Colonic mucosa (tissue), 4 donors: Measurements from ENCODE around the gene BMP2. TPM values are rescaled to one million over a fixed set of nuclear protein-coding genes. Genes with fewer than 3 reads are reported as not detected.

Experiments
- DNase-seq: peaks from one replicate; pipeline ENCODE4 v3.0.0-alpha.2; 2020
- H3K27ac ChIP-seq: fragments of 200-600 bp; one replicate; pipeline ENCODE4 v1.8.0; 2021
- H3K27me3 ChIP-seq: fragments of 200-600 bp; one replicate; pipeline ENCODE4 v1.8.0; 2021
- H3K36me3 ChIP-seq: fragments of 200-600 bp; one replicate; pipeline ENCODE4 v1.8.0; 2021
- H3K4me1 ChIP-seq: fragments of 200-600 bp; one replicate; pipeline ENCODE4 v1.8.0; 2021; ENCODE audit warnings: mild to moderate bottlenecking
- H3K4me3 ChIP-seq: fragments of 200-600 bp; one replicate; pipeline ENCODE4 v1.8.0; 2021
- H3K9ac ChIP-seq, 2 donors: one replicate each; pipeline ENCODE4 v1.7.0; 2013; ENCODE audit warnings: control low read depth in 2 of 2, low read depth in 2 of 2, low read length in 2 of 2
- H3K9me3 ChIP-seq: fragments of 200-600 bp; one replicate; pipeline ENCODE4 v1.8.0; 2021
- intact Hi-C: fragments of 100-400 bp; cut with DNase I; formaldehyde crosslinking; loops from one replicate; pipeline ENCODE4 v1.14.1; 2022
- total RNA-seq, 2 donors: library from RNA; stranded (reverse); fragmentation: NEBNext Ultra II Directional in 1 of 2; extraction: Animal tissue kit (Norgen Biotek cat#: 25700) in 1 of 2; gene quantifications; one replicate each; pipeline ENCODE4 v1.2.1, GENCODE V29; 2021
- TF ChIP-seq, protein P1 (sequence below): fragments of 200-600 bp; IDR thresholded peaks from one replicate; pipeline ENCODE4 v1.8.0; 2022; ENCODE audit warnings: antibody characterized with exemption, mild to moderate bottlenecking
- donor health status: healthy.
- donor health status: DM: no; HTN: no; CAD: no.
- donor health status: DM: no; HTN: no; CAD: no.

BMP2 gene
- total RNA-seq, 2 donors from 2014 or later: 25.3 to 57.3 TPM

DNA sequence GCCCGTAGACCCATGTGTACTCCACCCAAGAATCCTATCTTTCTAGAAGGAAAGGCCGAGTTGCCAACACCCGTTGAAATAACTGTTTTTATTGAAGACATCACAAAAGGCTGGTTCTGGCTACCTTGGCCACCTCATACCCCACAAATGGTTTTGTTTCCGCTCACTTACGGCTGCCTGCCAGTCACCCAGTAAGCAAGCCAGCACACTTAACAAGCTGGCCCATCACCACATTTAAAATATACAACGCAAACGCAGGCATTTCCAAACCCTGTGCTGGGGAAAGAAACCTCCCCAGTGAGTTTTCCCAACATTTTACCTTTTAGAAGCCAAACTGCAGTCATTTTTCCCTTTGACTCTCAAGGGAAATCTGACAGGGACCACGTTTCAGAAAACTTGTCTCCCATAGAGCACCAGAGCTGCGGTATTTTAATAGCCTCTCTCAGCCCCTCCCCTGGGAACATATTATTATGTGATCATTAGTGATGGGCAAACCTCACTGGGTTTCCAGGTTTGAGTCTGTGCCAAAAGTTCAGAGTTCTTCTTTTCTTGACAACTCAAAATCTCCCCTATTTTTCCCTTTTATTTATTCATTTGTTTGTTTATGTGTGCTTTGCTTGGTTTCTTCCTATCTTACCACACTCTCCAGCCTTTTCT is 36.7 kb upstream of the BMP2 start:
- H3K4me3 ChIP-seq: no peak overlapping the region
- H3K27ac ChIP-seq: no peak overlapping the region
- no peaks in the 10 kb centered on the region for H3K9me3 ChIP-seq
- TF ChIP-seq, protein P1, sequence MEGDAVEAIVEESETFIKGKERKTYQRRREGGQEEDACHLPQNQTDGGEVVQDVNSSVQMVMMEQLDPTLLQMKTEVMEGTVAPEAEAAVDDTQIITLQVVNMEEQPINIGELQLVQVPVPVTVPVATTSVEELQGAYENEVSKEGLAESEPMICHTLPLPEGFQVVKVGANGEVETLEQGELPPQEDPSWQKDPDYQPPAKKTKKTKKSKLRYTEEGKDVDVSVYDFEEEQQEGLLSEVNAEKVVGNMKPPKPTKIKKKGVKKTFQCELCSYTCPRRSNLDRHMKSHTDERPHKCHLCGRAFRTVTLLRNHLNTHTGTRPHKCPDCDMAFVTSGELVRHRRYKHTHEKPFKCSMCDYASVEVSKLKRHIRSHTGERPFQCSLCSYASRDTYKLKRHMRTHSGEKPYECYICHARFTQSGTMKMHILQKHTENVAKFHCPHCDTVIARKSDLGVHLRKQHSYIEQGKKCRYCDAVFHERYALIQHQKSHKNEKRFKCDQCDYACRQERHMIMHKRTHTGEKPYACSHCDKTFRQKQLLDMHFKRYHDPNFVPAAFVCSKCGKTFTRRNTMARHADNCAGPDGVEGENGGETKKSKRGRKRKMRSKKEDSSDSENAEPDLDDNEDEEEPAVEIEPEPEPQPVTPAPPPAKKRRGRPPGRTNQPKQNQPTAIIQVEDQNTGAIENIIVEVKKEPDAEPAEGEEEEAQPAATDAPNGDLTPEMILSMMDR: no peak
- no peaks in the 10 kb centered on the region for H3K36me3 ChIP-seq
- H3K9ac ChIP-seq: no peak overlapping the region
- no peaks in the 10 kb centered on the region for H3K27me3 ChIP-seq
- DNase-seq: no peak
- no peaks in the 10 kb centered on the region for H3K4me1 ChIP-seq
- intact Hi-C loops: no loop called here

DNA sequence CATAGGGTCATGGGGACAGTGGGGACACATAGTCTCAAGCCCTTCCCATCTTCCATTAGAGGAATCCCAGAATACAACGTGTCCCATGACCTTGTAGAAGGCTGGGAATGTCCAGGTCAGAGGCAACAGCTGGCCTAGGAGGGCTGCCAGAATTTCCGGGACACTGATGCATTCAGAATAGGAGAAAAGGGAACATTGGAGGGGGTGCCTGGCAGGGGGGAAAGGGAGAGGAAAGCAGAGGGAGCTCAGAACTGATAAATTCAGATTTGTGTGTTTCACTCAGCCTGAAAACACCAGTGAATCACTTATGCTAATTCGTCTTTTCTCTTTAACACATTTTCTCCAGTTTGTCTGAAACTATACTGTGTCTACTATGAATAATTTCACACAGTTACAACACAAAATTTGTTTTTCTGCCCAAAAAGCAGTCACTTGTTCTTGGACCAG is 35.5 kb upstream of the BMP2 start:
- Histone ChIP-seq H3K4me1 (no peaks in the 10 kb centered on the region), H3K36me3 (no peaks in the 10 kb centered on the region), H3K9me3 (no peaks in the 10 kb centered on the region), H3K4me3 (no peak overlapping the region), H3K9ac (no peak overlapping the region), H3K27ac (no peak overlapping the region), H3K27me3 (no peaks in the 10 kb centered on the region)
- TF ChIP-seq, protein P1: no peak
- DNase-seq: no peak
- intact Hi-C loops: no loop called here

DNA sequence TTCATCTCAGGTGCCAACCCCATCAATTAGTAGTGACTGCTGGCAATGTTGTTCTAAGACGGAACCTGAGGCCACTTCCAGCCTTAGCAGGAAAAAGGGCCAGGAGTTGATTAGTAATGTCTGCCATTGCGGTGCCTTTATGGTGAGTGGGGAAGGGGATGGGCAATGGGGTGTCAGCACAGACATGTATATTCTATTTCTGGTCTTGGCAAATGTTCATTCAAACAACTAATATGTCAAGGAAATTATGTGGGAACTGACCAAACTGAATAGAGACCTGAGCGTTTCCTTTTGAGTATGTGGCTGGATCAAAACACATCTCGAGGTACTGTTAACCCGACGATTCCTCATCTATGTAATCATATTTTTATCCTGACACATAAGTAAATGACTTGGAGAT is 34.6 kb upstream of the BMP2 start:
- Histone ChIP-seq H3K9me3 (no peaks in the 10 kb centered on the region), H3K27ac (no peak overlapping the region), H3K9ac (no peak overlapping the region), H3K27me3 (no peaks in the 10 kb centered on the region), H3K36me3 (no peaks in the 10 kb centered on the region), H3K4me1 (no peaks in the 10 kb centered on the region), H3K4me3 (no peak overlapping the region)
- intact Hi-C loops: no loop called here
- DNase-seq: no peak
- TF ChIP-seq, protein P1: no peak

DNA sequence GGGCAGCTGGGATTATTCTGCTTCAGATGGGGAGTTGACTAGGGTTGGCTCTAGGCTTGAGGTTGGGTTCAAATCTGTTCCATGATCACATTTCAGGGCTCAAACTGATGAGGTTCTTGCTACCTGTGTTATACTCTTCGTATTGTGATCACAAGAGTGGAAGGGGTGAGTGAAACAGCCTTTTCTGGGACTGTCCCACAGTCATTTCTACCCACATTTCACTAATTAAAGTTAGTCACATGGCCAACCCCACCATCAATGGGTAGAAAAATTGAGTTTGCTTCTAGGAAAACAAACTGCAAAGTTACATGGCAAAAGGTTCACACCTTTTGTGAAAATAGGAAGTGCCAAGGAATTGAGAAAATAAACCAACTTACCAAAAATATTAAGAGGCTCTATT is 33.5 kb upstream of the BMP2 start:
- Histone ChIP-seq H3K4me3 (no peak overlapping the region), H3K4me1 (no peaks in the 10 kb centered on the region), H3K27ac (no peak overlapping the region), H3K27me3 (no peaks in the 10 kb centered on the region), H3K9ac (no peak overlapping the region), H3K9me3 (no peaks in the 10 kb centered on the region), H3K36me3 (no peaks in the 10 kb centered on the region)
- TF ChIP-seq, protein P1: no peak
- intact Hi-C loops: no loop called here
- DNase-seq: no peak

DNA sequence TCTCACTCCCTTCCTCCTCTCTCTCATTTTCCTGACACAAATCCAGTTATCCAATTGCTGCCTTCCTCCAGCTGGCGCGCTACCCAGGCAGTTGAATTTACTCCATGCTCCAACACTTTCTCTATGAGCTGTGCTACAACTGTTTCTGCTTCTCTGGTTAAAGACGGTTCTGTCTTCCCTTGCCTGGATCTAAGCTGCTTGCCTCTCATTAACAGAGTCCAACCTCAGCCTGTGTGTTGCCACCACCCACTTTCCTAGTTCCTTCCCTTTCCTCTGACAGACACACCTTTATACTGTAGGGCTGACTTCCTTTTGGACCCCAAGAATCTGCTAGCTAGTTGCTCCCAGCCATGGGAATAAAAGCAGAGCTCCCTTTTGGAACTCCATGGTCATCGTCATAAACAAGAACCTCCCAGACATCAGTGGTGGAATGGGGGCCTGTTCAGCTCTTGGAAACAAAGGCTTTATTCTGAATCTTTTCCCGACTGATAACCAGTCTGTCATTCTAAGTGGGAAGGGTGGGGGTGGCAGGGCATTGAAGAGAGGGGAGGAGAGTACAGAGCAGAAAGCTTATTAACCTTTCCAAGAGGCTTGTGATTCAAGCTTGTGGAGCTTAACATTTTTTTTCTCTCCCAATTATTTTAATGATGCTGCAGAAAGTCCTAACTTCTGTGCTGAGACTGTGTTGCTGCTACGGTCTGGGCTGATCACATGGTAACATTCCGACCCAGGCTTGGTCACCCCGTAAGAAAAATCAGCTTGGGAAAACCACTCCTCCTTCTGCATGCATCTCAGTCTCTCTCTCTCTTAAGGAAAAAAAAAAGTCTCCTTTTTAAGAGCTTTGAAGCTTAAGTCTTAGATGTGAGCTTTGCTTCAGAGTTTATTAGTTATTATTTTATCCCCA is 31.3 kb upstream of the BMP2 start:
- Histone ChIP-seq H3K27ac (no peak overlapping the region), H3K9me3 (no peaks in the 10 kb centered on the region), H3K27me3 (no peaks in the 10 kb centered on the region), H3K4me1 (no peaks in the 10 kb centered on the region), H3K36me3 (no peaks in the 10 kb centered on the region), H3K4me3 (no peak overlapping the region), H3K9ac (no peak overlapping the region)
- no peak for DNase-seq
- TF ChIP-seq, protein P1: no peak
- intact Hi-C loops: no loop called here
